GM03348 (cell line): ENCODE measurements around the gene KCNC1.

ENCODE experiments used
- DNase-seq: peaks from one replicate; pipeline ENCODE4 v3.0.0; 2012; ENCODE audit warnings: low spot score

Gene KCNC1

GRCh38 chr11:17736930-17737817, 2.6 kb downstream of the KCNC1 start:
- no peak for DNase-seq

GRCh38 chr11:17738151-17738973, 3.8 kb downstream of the KCNC1 start:
- no peak for DNase-seq

GRCh38 chr11:17739945-17740338, 5.4 kb downstream of the KCNC1 start:
- DNase-seq = no peak

- no peak for DNase-seq
Observed at GRCh38 chr11:17740649-17741235, 6.2 kb downstream of the KCNC1 start.

GRCh38 chr11:17741487-17741886, 6.9 kb downstream of the KCNC1 start:
- DNase-seq = no peak

- DNase-seq = no peak
Observed at GRCh38 chr11:17742019-17742418, 7.4 kb downstream of the KCNC1 start.

- no peak for DNase-seq
Observed at GRCh38 chr11:17743026-17743807, 8.6 kb downstream of the KCNC1 start.

GRCh38 chr11:17743808-17744119, 9.2 kb downstream of the KCNC1 start:
- DNase-seq = no peak

GRCh38 chr11:17744151-17744940, 9.8 kb downstream of the KCNC1 start:
- peak; percentile 32 for DNase-seq

- no peak for DNase-seq
Observed at GRCh38 chr11:17745023-17745772, 10.6 kb downstream of the KCNC1 start.

- no peak for DNase-seq
Observed at GRCh38 chr11:17746096-17746495, 11.5 kb downstream of the KCNC1 start.

GRCh38 chr11:17747131-17747955, 12.8 kb downstream of the KCNC1 start:
- DNase-seq = no peak

- no peak for DNase-seq
Observed at GRCh38 chr11:17748044-17748443, 13.5 kb downstream of the KCNC1 start.

GRCh38 chr11:17748761-17749721, 14.5 kb downstream of the KCNC1 start:
- DNase-seq = no peak

- no peak for DNase-seq
Observed at GRCh38 chr11:17750013-17750800, 15.6 kb downstream of the KCNC1 start.

- no peak for DNase-seq
Observed at GRCh38 chr11:17750801-17751165, 16.2 kb downstream of the KCNC1 start.

GRCh38 chr11:17751558-17751957, 17.0 kb downstream of the KCNC1 start:
- no peak for DNase-seq

GRCh38 chr11:17752144-17752543, 17.6 kb downstream of the KCNC1 start:
- no peak for DNase-seq
